Left lung (tissue), 10 donors: ENCODE results near the gene C1orf159. TPM values are rescaled to one million over a fixed set of nuclear protein-coding genes. Genes with fewer than 3 reads are reported as not detected.
A peak's percentile ranks its signal among the peaks of the same experiment; 100 is the strongest.

ENCODE experiments used
- ATAC-seq: fragments of 200-7000 bp; cut with Tn5 transposase; one replicate; pipeline ENCODE4 v1.9.1; 2020; ENCODE audit warnings: moderate library complexity
- DNase-seq, 4 donors: peaks; one replicate each; pipeline ENCODE4 v3.0.0-alpha.2; 2013 to 2020
- H3K27ac ChIP-seq, 2 donors: fragments of 200-600 bp; sonication (generic) in 1 of 2; one replicate each; pipeline versions ENCODE4 v1.5.0 to v1.8.0; 2020 to 2021
- H3K27me3 ChIP-seq, 2 donors: fragments of 200-600 bp; sonication (generic) in 1 of 2; one replicate each; pipeline versions ENCODE4 v1.5.0 to v1.8.0; 2020 to 2021
- H3K36me3 ChIP-seq, 2 donors: fragments of 200-600 bp; sonication (generic) in 1 of 2; one replicate each; pipeline versions ENCODE4 v1.5.0 to v1.8.0; 2020 to 2021
- H3K4me1 ChIP-seq, 2 donors: fragments of 200-600 bp; one replicate each; pipeline ENCODE4 v1.8.0; 2021
- H3K4me3 ChIP-seq, 2 donors: fragments of 200-600 bp; sonication (generic) in 1 of 2; one replicate each; pipeline versions ENCODE4 v1.5.0 to v1.8.0; 2020 to 2021; ENCODE audit warnings: mild to moderate bottlenecking in 1 of 2
- H3K9me3 ChIP-seq, 2 donors: fragments of 200-600 bp; sonication (generic) in 1 of 2; one replicate each; pipeline versions ENCODE4 v1.5.0 to v1.8.0; 2020 to 2021
- intact Hi-C, 2 donors: fragments of 100-400 bp; cut with DNase I; formaldehyde crosslinking; loops; one replicate each; pipeline versions ENCODE4 v1.11.2 to v1.14.2; 2022
- polyA plus RNA-seq, 6 donors: library from polyadenylated mRNA; unstranded; fragments of 120-200 nt; gene quantifications; one replicate each; pipeline ENCODE4 v1.2.1, GENCODE V29; 2013; ENCODE audit not compliant: insufficient read length in 6 of 6
- total RNA-seq, 2 donors: library from RNA; stranded (reverse); fragmentation: NEBNext Ultra II Directional; extraction: Animal tissue kit (Norgen Biotek cat#: 25700); gene quantifications; one replicate each; pipeline ENCODE4 v1.2.1, GENCODE V29; 2021
- TF ChIP-seq, protein P1 (sequence below), 2 donors: fragments of 200-600 bp; sonication (generic) in 1 of 2; IDR thresholded peaks; one replicate each; pipeline versions ENCODE4 v1.5.0 to v1.8.0; 2021; ENCODE audit warnings: antibody characterized with exemption in 2 of 2
- donor health status: DM: no; HTN: yes; CAD: no.
- donor health status: DM: no; HTN: no; CAD: no.

Gene C1orf159
- total and polyA plus RNA-seq, 8 donors: 7.7 to 16.0 (median 10.1) TPM

DNA sequence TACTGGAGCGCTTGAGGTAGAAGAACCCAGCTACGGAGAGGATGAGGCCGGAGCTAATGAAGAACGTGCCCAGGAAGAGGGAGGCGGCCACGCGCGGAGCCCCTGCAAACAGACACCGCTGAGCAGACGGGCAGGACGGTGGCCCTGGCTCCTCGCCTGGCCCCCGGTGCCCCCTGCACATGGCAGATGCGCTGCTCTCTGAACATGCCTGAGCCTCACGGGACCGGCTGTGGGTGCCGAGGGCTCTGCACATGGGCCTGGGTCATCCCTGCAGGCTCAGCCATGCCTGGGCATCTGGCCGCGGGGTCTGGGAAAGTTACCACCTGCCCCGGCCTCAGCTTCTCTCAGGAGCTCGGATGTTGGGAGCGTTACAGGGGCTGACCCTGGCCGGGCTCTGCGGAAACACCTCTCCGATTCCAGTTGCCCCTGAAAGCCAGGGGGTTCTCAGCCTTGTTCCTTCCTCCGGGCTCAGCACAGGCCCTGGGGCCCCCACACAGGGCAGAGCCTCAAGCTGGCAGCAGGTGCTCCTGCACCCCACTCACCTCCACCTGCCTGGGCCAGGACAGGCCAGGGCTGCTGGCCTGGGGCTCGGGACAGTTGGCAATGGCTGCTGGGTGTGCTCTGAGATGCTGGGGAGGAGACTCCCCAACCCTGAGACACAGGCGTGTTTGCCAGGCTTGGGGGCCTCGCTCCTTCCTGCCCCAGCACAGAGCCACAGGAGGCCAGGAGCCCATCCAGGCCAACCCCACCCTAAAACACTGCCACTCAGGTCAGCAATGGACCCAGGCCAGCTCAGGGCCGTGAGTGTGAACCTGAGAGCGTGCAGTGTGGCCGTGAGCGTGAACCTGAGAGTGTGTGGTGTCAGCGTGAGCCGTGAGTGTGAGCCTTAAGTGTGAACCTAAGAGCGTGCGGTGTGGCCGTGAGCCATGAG is 29.7 kb downstream of the C1orf159 start:
- peaks cover 0 to 22% of the 10 kb centered on the region in 2 donors for H3K36me3 ChIP-seq
- DNase-seq (no peak), ATAC-seq (no peak)

DNA sequence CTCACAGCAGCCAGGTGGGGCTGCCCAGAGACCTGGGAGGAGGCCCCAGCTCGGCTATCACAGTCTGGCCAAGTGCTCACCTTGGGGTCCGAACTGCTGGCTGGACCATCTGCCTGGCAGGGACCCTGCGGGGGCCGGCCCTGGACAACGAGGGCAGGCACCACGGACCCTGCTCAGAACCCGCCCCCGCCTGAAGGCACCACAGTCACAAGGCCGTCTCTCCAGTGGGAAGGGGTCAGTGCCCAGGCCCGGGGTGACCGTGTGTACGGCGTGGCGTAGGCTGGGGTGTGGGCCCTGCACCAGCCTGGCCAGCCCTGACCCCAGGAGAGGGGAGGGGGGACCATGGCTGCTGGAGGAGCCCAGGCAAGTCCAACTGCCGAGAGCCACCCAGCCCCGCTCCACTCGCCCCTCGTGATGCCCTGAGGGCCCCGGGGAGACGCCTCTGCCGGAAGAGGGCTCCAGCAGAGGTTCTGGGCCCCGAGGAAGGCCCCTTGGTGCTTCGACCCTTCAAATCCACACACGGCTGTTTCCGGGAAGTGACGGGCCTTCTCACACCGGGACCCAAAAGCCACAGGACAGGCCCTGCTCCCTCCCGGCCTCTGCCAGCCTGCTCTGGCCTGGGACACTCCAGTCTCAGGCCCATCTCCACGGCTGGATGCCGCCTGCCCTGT is 30.6 kb downstream of the C1orf159 start:
- H3K4me1 ChIP-seq: peaks cover under 1 to 2% of the 10 kb centered on the region in 2 donors
- TF ChIP-seq, protein P1, sequence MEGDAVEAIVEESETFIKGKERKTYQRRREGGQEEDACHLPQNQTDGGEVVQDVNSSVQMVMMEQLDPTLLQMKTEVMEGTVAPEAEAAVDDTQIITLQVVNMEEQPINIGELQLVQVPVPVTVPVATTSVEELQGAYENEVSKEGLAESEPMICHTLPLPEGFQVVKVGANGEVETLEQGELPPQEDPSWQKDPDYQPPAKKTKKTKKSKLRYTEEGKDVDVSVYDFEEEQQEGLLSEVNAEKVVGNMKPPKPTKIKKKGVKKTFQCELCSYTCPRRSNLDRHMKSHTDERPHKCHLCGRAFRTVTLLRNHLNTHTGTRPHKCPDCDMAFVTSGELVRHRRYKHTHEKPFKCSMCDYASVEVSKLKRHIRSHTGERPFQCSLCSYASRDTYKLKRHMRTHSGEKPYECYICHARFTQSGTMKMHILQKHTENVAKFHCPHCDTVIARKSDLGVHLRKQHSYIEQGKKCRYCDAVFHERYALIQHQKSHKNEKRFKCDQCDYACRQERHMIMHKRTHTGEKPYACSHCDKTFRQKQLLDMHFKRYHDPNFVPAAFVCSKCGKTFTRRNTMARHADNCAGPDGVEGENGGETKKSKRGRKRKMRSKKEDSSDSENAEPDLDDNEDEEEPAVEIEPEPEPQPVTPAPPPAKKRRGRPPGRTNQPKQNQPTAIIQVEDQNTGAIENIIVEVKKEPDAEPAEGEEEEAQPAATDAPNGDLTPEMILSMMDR (IDR thresholded peaks at IDR 0.05): no peak

More for the DNA sequence above, 29.7 kb downstream of the C1orf159 start:
- Histone ChIP-seq H3K27ac (no peak overlapping the region), H3K4me3 (no peak overlapping the region), H3K9me3 (no peaks in the 10 kb centered on the region), H3K4me1 (no peaks in the 10 kb centered on the region), H3K27me3 (peaks cover 0 to under 1% of the 10 kb centered on the region in 2 donors)
- TF ChIP-seq, protein P1 (IDR thresholded peaks at IDR 0.05): no peak
- intact Hi-C loops: no loop called here

DNA sequence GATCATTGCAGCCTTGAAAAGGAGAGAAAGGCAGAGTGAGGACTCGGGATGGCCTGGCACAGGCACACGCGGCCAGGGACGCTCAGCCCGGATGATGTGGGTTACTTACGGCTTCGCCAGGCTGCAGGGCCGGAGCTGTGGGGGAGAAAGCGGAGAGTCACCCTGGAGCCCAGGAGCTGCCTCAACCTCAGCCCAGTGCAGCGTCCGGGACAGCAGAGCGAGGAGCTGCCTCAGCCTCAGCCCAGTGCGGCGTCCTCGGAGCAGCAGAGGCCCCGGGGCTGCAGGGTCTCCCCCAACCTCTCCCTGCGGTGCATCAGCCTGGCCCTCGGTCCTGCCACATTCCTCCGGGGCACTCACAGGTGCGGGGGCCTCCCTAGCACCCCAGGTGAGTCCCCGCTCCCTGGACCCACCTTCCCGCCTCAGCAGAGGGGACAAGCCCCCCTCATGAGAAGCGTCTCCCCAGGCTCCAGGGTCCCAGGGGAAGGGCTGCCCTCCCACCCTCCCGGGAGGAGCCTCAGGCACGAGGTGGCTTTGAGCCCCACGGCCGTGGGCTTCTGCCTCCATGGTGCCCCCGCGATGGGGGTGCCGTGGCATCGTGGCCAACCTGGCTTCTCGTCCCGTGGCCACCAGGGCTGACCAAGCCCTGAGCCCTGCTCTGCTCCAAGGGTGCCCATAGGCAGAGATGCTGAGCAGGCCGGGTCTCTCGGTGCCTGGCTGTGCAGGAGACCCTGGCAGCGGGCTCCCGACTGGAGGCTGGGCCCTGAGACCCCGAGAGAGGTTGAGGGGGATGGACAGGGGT is 31.3 kb downstream of the C1orf159 start:
- H3K27ac ChIP-seq: no peak overlapping the region
- no peaks in the 10 kb centered on the region for H3K9me3 ChIP-seq
- DNase-seq (peak in 1 of 4 donors; percentile 23), ATAC-seq (no peak)
- intact Hi-C loops: no loop called here
- H3K36me3 ChIP-seq: peaks cover 0 to 22% of the 10 kb centered on the region in 2 donors
- TF ChIP-seq, protein P1 (IDR thresholded peaks at IDR 0.05): no peak
- peaks cover 0 to 13% of the 10 kb centered on the region in 2 donors for H3K27me3 ChIP-seq
- no peak overlapping the region for H3K4me3 ChIP-seq
- peaks cover 7 to 9% of the 10 kb centered on the region in 2 donors for H3K4me1 ChIP-seq

More for the DNA sequence above, 30.6 kb downstream of the C1orf159 start:
- ATAC-seq (no peak), DNase-seq (no peak)
- Histone ChIP-seq H3K27me3 (peaks cover 0 to 6% of the 10 kb centered on the region in 2 donors), H3K27ac (no peak overlapping the region), H3K4me3 (no peak overlapping the region), H3K9me3 (no peaks in the 10 kb centered on the region), H3K36me3 (peaks cover 0 to 22% of the 10 kb centered on the region in 2 donors)
- intact Hi-C loops: no loop called here

DNA sequence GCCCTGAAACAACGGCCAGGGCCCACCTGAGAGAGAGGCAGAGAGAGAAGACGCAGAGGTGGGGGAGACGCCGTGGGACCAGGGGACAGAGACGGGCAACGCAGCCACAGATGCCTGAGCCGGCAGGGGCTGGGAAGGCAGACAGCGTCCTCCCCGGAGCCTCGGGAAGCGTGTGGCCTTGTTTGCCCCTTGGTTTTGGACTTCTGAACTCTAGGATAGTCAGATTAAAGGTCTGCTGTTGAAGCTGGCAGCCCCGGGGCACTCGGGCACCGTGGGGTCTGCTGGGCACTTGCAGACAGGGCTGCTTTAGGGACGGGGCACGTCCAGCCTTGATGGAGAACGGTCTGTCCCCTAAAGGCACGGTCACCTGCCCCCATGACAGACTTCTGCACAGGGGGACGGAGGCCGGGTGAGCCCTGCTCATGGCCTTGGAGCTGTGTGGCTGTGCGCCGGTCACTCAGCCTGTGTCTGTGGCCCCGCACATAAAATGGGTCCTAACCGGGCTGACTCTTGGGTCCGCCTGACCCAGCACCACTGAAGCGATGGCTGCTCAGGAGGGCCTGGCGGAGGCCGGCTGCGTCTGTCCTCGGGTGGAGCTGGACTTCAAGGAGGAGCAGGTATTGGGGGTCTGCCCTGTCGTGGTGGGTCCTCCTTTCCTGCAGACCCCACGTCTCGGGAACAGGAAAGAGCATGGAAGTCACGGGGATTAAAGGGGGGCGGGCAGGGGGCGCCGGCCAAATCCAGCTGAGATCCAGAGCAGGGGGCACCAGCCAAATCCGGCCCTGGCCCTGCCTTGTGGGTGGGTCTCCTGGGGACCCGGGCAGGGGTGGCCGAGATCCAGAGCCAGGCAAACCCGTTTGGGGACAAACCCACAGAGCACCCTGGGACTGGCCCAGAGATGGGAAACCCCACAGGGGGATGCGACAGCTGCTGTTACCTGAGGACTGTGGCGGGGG is 32.2 kb downstream of the C1orf159 start:
- intact Hi-C loops: no loop called here
- Histone ChIP-seq H3K27me3 (peaks cover 0 to 17% of the 10 kb centered on the region in 2 donors), H3K9me3 (no peaks in the 10 kb centered on the region), H3K4me1 (peaks cover 11 to 13% of the 10 kb centered on the region in 2 donors), H3K4me3 (no peak overlapping the region), H3K36me3 (peaks cover 0 to 22% of the 10 kb centered on the region in 2 donors), H3K27ac (no peak overlapping the region)
- DNase-seq (peak in 2 of 4 donors; percentile 30 to 71), ATAC-seq (no peak)
- TF ChIP-seq, protein P1 (IDR thresholded peaks at IDR 0.05): no peak
